Activated T-cell treated with anti-CD3 and anti-CD28 coated beads for 4 hours (primary cell): ENCODE data around the gene HMGB4.

Source experiments
- DNase-seq: peaks from one replicate; pipeline ENCODE4 v3.0.0-alpha.2; 2020

Gene HMGB4

DNA sequence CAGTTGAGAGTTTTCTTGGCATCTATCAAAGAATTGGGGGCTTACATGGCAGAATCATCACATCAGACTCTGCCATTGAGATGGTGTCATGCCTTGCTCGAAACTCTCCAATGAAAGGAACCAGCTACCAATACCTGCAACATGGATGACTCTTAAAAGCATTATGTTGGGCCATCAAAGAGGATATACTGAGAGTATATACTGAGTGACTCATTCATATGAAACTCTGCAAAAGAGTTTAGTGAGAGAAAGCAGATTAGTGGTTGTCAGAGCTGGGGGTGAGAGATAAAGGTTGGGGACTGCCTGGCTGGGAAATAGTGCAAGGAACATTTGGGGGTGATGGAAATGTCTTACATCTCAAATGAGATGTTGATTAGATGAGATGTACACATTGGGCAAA, 14.7 kb upstream of the HMGB4 start:
- DNase-seq: no peak

DNA sequence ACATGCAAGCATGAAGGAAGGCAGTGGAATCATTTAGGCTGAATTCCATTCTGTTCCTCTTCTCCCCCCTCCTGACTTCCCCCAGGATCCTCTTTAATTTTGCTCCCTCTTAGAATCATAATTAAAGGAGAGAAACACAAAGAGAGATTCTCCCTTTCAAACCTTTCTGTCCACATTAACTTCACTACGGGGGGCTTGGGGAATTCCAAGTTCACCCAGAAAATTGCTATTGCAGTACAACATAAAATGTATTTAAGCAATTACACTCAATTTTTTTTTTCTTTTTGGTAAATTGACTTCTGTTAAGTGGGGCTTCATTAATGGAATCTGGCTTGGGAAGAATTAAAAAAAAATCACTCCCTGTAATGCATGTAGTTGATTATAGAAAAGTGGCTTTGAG, 13.4 kb upstream of the HMGB4 start:
- no peak for DNase-seq

- no peak for DNase-seq
Measured at GRCh38 chr1:33852711-33853110, 11.2 kb upstream of the HMGB4 start.

DNA sequence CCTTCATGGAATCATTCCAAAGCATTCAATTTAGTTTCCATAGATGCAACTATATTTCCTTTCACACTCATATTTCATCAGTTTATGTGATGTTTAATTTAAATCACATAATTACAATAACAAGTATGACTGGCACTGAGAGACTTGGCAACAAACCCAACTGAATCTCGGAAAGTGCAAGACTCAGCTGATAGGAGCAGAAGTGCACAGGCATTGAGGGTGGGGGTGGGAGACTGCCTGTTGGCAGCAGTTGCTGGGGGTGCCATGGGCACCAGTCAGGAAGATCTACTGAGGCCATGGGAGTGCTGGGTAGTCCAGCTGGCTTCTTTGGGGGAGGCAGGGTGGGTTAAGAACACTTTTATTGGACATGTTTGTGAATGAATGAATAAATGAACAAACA, 10.4 kb upstream of the HMGB4 start:
- DNase-seq: no peak

DNA sequence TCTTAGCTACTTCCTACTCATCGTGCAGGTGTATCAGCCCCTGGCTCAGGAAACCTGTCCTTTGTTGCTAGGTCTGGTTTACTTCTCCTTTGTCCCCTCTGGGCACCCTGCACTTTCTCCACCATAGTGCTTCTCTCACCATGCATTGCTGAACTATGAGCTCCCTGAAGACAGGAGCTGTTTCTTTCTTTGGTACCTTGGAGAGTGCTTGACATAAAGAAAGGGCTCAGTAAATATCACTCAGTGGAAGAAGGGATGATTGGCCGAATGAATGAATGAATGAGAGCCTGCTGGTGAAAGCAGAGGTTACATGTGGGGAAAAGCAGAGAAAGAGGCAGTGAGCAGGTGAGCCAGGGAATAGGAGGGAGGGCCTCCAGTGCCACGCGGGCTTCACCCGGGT, 9.8 kb upstream of the HMGB4 start:
- no peak for DNase-seq

- DNase-seq: no peak
Measured at GRCh38 chr1:33860671-33861070, 3.2 kb upstream of the HMGB4 start.

GRCh38 chr1:33864460-33865389, 846 bp downstream of the HMGB4 start:
- no peak for DNase-seq

- no peak for DNase-seq
Measured at GRCh38 chr1:33866281-33866680, 2.4 kb downstream of the HMGB4 start.

- no peak for DNase-seq
Measured at GRCh38 chr1:33867684-33868083, 3.8 kb downstream of the HMGB4 start.

DNA sequence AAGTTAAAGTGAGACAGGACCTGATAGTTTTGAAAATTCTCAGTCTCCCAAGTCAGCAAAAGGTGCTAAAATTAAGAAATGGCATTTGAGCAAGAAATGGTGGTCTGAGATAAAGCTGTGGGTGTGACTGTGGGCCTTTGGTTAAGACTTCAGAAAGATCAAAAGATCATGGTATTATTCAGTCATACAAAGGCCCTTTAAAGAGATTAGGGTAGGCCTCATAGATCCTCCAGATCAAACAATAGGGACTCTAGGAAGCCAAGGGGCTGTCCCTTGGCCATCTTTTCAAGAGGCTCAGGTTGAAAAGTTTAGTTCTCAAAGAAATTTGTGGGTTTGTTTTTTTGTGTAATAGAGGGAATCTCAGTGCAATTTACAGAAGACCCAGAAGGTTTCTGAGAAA, 8.4 kb downstream of the HMGB4 start:
- no peak for DNase-seq

DNA sequence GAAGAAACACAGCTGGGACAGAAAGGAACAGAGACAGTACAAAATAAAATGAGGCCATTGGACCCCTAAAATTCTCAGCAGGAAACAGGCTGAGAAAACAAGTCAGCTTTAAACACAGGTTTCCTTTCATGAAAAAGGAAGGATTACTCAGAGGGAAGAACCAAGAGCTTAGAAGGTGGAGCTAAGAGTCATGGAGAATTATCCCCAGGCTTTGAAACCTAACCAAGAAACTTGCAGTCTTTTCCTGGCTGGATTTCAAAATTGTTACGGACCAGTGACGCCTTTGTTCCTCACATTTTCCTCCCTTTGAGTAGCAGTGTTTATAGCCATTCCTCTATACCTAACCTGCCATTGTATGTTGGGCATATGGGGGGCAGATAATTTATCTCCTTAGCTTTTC, 8.8 kb downstream of the HMGB4 start:
- no peak for DNase-seq

- no peak for DNase-seq
Measured at GRCh38 chr1:33874636-33875035, 10.8 kb downstream of the HMGB4 start.

- DNase-seq: no peak
Measured at GRCh38 chr1:33875862-33876261, 12.0 kb downstream of the HMGB4 start.

GRCh38 chr1:33876970-33877650, 13.2 kb downstream of the HMGB4 start:
- DNase-seq: no peak

GRCh38 chr1:33878392-33878791, 14.5 kb downstream of the HMGB4 start:
- DNase-seq: no peak

DNA sequence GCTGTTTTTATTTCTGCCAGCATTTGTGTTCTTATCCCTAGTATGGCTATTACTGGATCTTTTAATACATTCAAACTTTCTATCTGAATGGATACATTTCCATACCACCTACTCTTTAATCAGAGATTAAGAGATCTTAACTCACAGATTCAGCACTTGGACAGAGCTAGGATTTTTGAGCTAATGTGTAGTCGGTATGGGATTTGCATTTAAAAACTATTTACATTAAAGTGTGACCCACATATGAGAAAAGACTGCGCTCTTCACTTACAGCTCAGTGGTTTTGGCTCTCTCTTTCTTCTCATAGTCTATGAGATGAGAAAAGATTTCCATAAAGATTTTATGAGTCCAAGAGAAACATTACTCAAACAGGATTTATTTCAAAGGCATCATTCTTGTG, 16.4 kb downstream of the HMGB4 start:
- DNase-seq: no peak

DNA sequence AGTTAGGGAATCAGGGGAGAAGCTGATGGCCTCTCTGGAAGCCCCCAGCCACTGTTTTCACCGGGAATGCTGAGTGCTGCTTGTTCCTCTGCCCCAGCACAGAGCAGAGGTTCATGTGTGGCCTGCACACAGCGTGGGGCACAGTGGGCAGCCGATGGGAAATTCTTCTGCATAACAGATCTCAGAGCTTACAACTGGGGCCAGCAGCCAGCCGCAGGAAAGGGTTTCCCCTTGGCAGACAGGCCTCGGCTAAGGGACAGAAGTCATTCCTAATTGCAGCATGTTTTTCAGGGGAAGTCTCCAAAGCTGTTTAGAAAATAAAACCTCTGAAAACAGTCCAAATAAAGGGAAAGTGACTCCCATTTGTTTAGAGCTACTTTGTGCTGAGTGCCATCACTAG, 22.6 kb downstream of the HMGB4 start:
- no peak for DNase-seq

GRCh38 chr1:33893147-33893830, 29.4 kb downstream of the HMGB4 start:
- no peak for DNase-seq

DNA sequence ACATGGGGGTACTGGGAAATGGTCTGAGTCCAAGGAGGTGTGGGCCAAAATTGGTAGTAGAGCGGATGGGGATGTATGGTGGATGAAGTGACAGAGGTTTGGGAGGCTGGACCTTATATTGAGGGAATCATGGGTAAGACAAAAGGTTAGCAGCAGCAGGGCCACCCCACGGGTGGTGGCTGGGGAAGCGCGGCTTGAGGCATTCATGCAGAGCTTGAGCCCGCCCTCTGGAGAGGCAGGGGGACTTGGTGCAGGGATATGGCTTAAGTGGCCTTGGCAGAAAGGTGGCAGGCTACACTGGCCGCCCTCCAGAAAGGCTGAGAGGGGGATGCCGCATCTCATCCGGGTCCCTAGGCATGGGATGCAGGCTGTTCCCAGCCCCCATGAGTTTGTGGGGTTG, 31.5 kb downstream of the HMGB4 start:
- no peak for DNase-seq

- DNase-seq: no peak
Measured at GRCh38 chr1:33895976-33896375, 32.1 kb downstream of the HMGB4 start.

- no peak for DNase-seq
Measured at GRCh38 chr1:33897092-33897725, 33.3 kb downstream of the HMGB4 start.

DNA sequence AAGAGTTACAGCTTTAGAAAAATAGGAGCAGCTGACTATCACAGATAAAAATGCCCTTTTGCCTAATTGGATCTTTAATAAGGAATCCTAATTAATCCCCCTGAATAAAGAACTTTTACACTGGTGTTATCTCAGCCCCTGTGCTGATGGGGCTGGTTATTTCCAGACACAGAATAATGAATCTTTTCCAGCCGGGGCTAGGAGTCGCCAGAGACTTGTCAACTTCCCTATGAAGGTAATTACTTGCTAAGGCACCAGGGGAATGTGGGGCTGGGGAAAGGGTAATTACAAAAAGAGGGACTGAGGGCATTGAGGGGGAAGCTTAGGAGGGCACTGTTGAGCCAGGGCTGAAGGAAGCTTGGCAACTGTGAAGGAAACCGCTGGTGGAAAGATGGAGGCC, 34.5 kb downstream of the HMGB4 start:
- DNase-seq: no peak

- no peak for DNase-seq
Measured at GRCh38 chr1:33898881-33899280, 35.0 kb downstream of the HMGB4 start.
